Suppressor macrophage (primary cell): ENCODE results near the gene LCE1B.
A peak's percentile ranks its signal among the peaks of the same experiment; 100 is the strongest.

Source experiments
- DNase-seq, 4 experiments: peaks; one replicate each; pipeline ENCODE4 v3.0.0-alpha.2; 2020 to 2022
- total RNA-seq, 17 experiments: gene quantifications; one replicate each; lab custom pipeline; 2026; ENCODE audit warnings: mixed read lengths in 6 of 17, inconsistent platforms in 3 of 17; lab: John Stamatoyannopoulos, UW

The LCE1B gene
- 0 to 0.99 (median 0) reads per million in 17 experiments for total RNA-seq

DNA sequence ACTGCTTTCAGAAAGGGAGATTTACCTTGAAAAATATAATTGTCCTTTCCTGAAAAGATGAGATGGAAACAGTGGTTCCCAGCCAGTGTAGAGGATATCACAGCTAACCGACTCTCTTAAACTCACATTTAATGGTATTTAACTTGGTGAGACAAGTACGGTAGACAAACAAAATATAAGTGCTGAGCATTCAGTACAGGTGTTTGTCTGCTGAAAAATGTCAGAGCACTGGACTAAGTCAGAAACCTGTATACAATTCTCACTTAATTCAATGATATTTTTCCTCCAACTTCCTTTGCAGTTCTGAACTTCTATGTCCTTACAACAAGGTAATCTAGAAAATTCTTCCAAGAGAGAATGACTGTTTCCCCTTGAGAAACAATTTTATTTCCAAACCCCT lies at the start of gene LCE1B:
Gene LCE1B (plus strand): TSS at position 301 of the 400 bp plus-strand sequence. CDS start 476 bp downstream, outside the sequence.
- no peak for DNase-seq

DNA sequence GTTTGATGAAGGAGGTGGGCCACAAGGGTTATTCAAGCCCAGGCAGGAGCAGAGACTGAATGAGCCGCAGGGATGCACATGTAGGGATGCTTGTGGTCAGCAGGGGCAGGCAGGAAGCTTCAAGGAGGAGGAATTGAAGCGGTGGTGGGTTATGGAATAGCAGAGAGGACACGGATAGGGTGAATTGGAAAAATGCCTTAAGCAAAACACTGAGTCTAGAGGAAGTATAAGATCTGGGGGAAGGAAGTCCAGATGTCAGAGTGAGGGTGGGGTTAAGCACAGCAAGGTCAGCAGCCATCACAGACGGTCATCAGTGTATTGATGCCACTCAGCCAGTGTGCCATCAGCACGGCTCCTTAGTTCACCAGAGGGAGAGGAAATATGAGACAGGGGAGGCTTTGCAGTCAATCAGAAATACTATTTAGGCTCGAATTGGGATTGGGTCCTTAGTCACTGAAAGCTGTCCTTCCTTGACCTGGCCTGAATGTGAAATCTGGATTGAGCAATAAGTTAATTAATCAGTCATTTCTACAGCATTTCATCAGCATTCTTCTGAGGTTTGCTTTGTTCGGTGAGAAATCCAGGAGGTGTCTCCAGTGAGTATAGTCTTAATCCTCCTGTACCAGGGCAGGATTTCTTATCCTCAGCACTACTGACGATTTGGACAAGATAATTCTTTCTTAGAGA lies 42.8 kb upstream of the LCE1B start:
- no peak for DNase-seq

DNA sequence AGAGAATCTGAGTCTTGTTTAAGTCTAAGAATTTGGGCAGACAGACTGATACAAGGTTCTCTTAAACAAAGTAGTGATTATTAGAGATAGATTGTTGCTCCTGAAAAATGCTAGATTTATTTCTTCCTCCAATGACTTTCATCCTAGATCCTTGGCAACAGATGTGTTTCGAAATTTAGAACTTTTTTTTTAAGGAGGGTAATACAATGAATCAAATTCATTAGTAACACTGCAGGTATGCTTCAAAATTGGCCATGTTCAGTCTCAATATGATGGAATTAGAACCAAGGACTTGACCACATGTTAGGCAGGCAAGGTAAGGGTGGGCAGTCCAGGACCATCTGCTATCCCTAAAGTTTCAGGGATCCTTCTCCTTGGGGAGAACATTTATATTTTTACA lies 41.4 kb upstream of the LCE1B start:
- no peak for DNase-seq

DNA sequence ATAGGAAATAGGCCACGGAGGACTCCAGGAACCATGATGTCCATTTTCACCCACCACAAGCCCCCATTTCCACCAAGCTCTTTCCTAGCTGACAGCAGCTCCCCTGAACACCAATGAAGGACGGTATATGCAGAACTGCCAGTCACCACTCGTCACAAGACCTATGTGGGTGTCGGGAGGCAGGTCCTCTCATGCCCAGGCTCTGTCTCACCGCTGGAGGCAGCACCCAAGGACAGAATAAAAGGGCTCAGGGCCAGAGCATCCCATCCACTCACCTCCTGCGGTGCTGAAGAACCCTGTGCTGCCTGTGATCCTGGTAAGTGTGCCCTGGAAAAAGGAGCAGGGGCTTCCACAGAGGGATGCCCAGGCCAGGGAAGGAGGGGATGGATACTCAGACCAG lies 36.9 kb upstream of the LCE1B start, which contains the start of gene LCE1F:
Gene LCE1F (plus strand): TSS at position 266 of the 400 bp plus-strand sequence. CDS start 1,232 bp downstream, outside the sequence.
- DNase-seq: no peak

DNA sequence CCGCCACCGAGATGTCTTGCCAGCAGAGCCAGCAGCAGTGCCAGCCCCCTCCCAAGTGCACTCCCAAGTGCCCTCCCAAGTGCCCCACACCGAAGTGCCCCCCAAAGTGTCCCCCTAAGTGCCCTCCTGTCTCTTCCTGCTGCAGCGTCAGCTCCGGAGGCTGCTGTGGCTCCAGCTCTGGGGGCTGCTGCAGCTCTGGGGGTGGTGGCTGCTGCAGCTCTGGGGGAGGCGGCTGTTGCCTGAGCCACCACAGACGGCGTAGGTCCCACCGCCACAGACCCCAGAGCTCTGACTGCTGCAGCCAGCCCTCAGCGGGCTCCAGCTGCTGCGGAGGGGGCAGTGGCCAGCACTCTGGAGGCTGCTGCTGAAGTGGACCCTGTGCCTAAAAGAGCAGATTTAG lies 35.4 kb upstream of the LCE1B start:
- DNase-seq: no peak

- DNase-seq: peak; percentile 17 to 27 (median 25)
Observed at GRCh38 chr1:152777510-152778137, 34.1 kb upstream of the LCE1B start.

GRCh38 chr1:152783095-152783494 lies 28.7 kb upstream of the LCE1B start:
- DNase-seq: no peak

DNA sequence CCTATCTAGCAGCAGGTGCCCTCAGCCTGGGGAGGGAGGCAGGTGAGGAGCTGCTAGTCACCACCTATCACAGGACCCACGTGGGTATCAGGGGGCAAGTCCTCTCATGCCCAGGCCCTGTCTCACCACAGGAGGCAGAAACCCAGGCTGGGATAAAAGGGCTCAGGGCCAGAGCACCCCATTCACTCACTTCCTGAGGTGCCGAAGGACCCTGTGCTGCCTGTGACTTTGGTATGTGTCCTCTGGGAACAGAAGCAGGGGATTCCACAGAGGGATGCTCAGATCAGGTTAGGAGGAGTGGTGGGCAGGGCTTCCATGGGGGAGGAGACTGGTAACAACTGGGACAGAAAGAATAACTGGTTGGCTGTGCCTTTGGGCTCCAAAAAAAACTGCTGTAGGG lies 25.7 kb upstream of the LCE1B start, which contains the start of gene LCE1E:
Gene LCE1E (plus strand): TSS at position 181 of the 400 bp plus-strand sequence. CDS start 1,043 bp downstream, outside the sequence.
- no peak for DNase-seq

- DNase-seq: no peak
Observed at GRCh38 chr1:152795686-152796085, 16.1 kb upstream of the LCE1B start.

- DNase-seq: no peak
Observed at GRCh38 chr1:152796421-152796820, 15.3 kb upstream of the LCE1B start, which contains the start of gene LCE1D. TSS of gene LCE1D (plus strand) at chr1:152796721. CDS start at chr1:152797795, 1,074 bp downstream.

GRCh38 chr1:152801333-152801732 lies 10.4 kb upstream of the LCE1B start:
- no peak for DNase-seq

- DNase-seq: no peak
Observed at GRCh38 chr1:152806576-152806975, 5.2 kb upstream of the LCE1B start, which contains the start of gene LCE1C. TSS of gene LCE1C (minus strand) at chr1:152806651. CDS start at chr1:152805478, 1,173 bp downstream.

- no peak for DNase-seq
Observed at GRCh38 chr1:152811050-152811449, 721 bp upstream of the LCE1B start.

- DNase-seq: no peak
Observed at GRCh38 chr1:152817309-152817708, 5.5 kb downstream of the LCE1B start.

GRCh38 chr1:152823294-152823693 lies 11.5 kb downstream of the LCE1B start:
- DNase-seq: no peak

DNA sequence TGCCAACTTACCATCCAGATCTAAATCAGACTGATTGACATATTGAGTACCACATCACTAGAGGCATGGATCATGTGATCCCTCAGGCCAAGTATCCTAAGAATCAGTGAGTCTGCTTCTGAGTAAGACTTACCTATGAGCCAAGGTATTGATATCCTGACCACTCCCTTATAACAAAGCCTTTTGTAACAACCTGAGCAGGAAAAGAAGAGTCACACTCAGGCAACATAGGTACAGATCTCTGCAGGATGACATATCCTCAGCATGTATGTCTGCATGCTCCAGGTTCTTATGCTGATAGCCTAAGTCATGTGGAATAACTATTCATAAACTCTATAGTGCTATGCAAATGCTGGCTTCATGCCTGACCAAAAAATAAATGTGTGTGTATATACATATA lies 13.2 kb downstream of the LCE1B start:
- DNase-seq: no peak

GRCh38 chr1:152827173-152827572 lies 15.4 kb downstream of the LCE1B start, which contains the start of gene LCE1A:
TSS of gene LCE1A (plus strand) at chr1:152827473. CDS start at chr1:152827473, 0 bp downstream.
- no peak for DNase-seq

DNA sequence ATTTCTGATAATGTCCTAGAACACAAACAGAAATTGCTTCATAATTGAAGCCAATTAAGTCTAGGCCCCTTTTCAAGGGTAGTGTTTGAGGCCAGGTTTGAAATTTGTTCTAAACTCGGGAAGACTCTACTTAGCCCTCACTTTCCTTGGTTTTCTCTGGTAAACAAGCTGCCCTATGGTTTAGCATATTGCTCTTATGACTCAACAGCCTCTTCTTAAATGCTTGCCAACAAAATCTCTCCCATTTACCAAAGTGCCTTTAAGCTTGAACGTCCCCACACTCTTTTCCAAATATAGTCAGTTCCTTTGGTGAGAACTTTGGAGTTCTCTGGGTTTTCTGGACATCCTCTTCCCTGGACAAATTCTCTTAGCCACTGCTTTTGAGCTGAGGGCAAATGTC lies 25.1 kb downstream of the LCE1B start:
- DNase-seq: no peak

DNA sequence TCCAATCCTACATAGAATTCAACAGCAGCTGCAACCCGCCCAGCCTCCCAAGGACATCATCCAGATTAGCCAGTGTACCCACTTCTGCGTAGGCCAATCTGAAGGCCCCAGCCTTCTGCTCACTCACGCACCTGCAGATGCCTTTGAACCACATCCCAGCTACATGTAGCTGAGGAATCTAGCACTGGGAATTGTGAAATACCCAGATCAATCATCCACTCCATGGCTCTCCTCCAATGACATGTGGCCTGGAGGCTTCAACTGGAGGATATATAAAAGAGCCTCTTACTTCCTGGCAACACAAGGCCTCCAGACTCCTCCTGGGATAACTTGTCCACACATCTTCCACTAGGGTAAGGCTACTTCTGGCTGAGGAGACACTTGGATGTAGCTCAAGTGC lies 30.8 kb downstream of the LCE1B start, which contains the start of gene LCE6A:
Gene LCE6A (plus strand): TSS at position 301 of the 400 bp plus-strand sequence. CDS start 665 bp downstream, outside the sequence.
- no peak for DNase-seq

- no peak for DNase-seq
Observed at GRCh38 chr1:152855661-152856060, 43.9 kb downstream of the LCE1B start.

GRCh38 chr1:152858062-152858461 lies 46.3 kb downstream of the LCE1B start:
- DNase-seq: no peak

GRCh38 chr1:152859696-152860095 lies 47.9 kb downstream of the LCE1B start, which contains the start of gene LCE7A:
TSS of gene LCE7A (plus strand) at chr1:152859996. CDS start at chr1:152860698, 702 bp downstream.
- no peak for DNase-seq

DNA sequence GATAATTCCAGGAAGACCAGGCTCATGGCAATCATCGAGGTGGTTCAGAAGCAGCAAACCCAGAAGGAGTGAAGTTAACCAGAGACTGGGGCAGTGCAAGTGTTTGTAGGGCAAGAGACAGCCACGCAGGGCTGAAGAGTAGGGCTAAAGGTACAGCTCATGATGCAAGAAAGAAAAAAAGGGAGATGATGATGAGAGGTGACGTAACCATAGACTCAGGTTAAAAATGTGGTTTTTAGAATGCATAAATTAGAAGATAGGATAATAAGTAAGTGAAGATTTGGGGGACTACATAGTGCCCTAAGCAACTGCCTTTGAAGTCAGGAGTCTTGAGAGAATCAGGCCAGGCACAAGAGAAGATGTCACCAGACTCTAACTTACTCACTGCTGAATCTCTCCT lies 48.4 kb downstream of the LCE1B start:
- no peak for DNase-seq
